Raji (cell line): ENCODE data around the gene HOXD13.

Experiments used
- POLR2A ChIP-seq: IDR thresholded peaks from 2 replicates; pipeline ENCODE4 v1.6.1; 2011; ENCODE audit warnings: low read depth, low read length, control low read depth; ENCODE audit not compliant: insufficient read depth

The HOXD13 gene

DNA sequence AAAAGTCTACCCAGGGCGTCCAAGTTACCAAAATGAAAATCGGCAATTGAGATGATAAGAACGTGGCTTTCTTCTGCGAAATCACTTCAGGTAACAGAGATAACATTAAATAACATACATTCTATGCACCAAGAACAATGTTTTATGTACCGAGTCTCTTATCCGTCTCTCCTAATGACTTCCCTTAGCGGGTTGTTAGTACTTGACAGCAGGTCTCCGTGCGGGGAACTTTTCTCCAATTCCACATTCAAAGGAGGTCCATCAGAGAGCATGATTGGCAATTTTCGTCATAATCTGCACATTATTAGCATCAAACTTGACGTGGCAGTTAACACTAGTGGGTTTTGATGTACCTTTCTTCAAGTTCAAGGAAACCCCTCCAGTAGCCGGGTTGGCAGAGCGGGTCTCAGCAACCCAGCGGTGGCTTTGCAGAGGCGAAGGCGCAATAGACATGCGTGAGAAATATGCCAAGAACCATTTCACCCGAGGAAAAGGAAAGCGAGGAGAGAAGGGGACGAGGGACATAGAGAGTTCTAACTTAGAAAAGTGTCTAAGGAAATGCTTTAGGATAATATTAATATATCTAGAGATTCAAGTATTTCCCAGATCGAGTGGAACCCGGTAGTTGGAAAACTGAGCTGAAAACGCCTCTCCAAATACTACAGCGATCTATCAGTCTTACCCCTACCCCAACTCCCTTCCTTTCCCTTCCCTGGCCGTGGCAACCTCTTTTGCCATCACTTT, 13.8 kb upstream of the HOXD13 start:
- TF ChIP-seq POLR2A = no peak

DNA sequence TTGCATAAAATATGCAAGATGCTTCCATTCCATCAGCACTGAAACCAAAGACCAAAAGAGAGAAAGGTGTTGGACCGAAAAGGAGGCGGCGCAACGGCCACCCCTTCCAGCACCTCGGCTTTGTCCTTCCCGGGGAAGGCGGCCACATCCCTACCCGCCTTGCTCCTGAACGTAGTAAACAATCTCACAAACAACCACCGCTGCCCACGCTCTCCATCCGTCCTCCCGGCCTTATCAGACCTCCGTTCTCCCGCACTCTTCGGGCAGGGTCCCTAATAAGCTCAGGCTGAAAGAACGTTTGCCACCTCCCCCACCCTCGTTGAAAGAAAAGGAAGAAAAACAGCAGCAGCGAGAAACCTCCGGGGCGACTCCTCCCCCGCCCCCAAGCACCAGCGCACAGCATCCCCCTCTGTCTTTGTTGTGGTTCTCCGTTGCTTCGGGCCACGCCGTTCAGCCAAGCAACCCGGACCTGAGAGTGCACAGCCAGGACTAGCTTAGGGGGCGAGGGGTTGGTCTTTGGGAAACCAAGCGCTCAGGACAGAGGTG, 13.2 kb upstream of the HOXD13 start:
- TF ChIP-seq POLR2A = no peak

DNA sequence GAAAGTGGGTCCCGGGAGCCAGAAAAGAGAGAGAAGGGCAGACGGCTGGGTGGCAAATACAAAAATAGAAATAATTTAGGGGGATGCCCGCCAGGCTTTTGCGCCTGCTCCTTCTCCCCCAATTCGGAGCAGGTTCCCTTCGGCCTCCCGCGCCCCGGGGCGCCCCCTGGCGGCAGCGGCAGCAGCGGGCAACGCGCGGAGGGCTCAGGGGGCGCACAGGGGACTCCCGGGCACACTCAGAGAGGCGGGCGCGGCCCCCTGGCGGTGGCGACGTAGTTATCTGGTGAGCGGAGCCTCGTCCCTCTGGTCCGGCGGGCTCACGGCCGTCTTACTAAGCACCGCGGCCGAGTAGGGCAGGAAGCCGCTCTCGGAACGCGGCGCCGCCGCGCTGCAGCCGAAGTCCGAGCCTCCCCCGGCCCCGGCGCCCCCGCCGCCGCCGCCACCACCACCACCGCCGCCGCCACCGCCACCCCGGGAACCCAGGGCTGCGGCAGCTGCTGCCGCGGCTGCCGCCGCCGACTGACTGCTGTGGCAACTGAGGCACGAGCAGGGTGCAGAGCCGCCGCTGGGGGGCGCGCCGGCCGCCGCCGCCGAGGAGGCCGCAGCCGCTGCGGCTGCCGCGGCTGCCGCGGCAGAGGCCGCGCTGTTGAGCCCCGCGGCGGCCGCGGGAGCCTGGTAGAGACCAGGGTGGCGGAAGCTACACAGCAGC, 12.5 kb upstream of the HOXD13 start:
- TF ChIP-seq POLR2A = no peak

DNA sequence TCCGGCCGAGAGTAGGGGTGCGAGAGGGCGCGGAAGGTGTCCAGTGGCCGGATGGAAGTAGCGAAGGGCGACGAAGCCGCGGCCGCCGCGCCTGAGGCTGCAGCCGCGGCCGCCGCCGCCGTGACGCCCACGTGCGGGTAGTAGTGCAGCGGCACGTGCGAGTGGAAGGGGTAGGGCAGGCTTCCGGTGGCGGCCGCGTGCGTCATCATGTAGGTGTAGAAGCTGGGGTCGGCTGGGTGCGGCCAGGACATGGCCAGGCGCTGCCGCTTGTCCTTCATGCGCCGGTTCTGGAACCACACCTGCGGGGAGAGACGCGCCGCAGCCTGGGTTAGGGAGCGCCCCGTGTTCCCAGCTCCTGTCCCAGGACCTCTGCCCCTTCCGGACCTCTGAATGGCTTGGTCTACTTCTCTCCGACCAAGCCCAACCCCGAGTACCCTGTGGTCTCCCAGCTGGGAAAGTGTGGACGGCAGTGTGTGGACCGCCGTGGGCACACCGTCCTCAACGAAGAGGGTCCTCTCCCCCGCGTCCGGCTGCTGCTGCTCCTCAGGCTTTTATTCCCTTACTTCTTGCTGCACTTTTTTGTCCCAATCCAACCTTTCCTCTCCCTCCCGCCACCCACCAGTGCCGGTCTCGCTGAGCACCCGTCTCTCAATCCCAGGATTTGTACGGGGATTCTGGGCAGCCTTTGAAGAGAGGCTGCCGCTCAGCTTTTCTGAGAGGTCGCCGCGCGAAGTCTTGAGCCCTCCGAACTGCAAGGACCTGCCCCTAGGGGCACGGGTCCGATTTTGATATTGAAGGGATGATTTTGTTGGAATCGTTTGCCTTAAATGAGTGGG, 11.8 kb upstream of the HOXD13 start:
- no peak for TF ChIP-seq POLR2A

DNA sequence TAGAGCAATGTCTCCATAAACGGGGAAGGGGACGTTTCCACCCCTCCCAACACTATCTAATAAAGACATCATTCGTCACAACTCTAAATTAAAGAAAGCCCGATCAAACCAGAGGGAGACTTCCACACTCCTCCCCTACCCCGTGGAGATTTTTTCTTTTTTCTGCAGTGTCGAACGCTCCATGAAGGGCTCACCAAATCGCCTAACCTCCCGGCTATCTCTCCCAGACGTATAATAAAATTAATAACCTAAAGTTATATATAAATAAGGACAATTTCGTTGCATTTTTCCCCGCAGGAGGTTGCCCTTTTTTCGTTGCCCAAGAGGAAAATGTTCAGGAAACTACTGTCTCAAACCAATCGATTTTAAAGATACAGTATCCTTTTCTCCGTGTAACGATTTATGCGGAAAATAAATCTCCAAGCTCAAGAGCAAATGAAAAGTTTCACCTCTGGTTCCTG, 11.1 kb upstream of the HOXD13 start:
- TF ChIP-seq POLR2A = no peak

DNA sequence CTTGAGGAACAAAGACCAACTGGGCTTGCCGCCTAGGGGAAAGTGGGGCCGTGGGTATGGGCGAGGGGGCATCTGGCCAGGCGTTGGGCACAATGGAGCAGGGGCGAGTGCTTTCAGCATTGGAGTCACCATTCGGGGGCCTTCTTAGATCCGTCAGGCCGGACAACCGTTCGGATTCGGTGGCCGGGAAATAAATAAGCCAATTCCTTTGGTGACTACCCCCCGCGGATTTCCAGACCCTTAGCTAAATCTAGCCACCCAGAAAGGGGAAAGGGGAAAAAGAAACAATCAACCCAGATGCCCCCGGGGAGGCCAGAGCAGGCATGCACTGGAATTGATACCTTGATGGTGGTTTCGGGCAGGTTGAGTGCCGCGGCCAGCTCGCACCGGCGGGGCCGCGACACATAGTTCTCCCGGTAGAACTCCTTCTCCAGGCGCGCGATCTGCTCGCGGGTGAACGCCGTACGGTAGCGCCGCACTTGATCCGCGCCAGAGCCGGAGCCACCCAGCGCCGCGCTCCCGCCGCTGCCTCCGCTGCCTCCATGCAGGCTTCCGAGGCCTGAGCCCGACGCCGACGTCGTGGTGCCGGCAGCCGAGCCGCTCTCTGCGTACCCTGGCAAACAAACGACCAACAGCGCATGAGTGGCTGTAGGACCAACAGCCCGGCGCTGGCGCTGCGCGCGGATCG, 10.5 kb upstream of the HOXD13 start:
- no peak for TF ChIP-seq POLR2A

DNA sequence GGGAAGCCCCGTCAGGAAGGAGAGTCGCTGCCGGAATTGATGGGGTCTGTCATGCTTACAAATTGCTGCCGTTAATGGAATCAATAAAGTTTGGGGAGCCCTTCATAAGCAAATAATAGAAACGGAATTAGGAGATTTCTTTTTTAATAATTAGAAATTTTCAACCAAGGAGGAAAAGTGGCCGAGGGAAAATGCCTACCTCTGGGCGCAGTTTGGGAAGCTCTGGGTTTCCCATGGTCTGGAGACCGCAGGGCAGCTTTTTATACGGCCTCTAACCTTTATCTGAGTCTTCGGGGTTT, 10.0 kb upstream of the HOXD13 start:
- TF ChIP-seq POLR2A = no peak

DNA sequence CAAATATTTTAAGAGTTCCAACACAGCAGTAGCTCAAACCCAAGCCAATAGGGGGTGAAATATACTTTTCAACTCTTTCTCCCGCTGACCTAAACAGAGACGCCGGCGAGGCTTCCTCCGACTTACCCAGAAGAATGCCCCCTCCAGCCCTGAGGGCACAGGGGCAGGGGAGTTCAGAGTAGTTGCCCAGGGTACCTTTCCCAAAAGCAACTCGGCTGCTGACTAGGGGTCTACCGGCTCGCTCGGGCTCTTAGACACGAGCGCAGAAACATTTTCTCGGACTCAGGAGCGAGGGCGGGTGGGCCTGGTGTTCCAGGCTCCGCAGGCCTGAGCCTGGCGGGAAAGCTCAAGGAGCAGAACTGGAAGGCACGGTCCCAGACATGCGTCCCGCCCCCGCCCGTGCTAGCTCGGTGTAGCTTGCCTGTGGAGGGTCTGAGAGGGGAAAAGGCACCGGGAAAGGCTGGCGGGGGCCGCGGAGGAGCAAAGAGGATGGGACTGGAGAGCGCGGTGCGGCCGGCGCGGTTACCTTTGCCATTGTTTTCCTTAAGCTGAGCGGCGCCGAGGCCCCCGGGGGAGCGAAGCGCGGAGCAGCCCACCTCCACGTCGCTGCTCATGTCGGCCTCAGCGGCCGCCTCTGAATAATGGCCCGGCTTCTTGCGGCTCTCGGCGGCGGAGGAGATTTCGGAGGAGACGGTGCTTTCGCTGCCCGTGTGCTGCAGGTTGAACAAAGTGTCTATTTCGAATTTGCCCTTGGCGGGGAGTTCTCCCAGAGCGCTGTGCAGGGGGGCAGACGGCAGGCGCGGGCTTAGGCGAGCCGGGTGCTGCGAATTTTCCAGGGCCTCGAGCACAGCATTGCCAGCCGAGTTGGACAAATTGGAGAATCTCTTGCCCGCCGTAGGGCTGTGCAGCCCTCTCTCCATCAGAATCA, 9.4 kb upstream of the HOXD13 start:
- no peak for TF ChIP-seq POLR2A

DNA sequence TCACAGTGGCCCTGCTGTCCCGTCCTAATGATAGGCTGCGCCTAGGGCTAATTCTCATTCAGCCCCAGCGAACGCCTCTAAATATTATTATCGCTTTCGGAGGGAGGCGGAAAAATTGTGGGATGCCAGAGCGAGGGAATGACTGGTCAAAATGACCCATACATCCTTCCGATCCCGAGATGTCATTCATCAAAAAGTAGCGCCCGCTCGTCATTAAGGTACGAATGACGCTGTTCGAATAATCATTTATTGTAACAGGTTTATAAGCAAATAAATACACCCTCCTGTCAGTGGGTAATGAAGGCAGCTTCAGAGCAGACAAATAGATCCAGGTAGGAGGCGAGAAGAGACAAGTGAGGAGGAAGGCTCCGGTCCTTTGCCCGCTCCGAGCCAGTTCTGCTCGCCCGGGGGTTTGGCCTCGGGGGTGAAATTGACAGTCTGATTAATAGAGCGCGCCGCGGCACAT, 8.7 kb upstream of the HOXD13 start, which contains the start of gene EVX2:
EVX2 (minus strand) TSS at position 167 of the 466 bp plus-strand sequence. CDS start 186 bp downstream, outside the sequence.
- TF ChIP-seq POLR2A = no peak

DNA sequence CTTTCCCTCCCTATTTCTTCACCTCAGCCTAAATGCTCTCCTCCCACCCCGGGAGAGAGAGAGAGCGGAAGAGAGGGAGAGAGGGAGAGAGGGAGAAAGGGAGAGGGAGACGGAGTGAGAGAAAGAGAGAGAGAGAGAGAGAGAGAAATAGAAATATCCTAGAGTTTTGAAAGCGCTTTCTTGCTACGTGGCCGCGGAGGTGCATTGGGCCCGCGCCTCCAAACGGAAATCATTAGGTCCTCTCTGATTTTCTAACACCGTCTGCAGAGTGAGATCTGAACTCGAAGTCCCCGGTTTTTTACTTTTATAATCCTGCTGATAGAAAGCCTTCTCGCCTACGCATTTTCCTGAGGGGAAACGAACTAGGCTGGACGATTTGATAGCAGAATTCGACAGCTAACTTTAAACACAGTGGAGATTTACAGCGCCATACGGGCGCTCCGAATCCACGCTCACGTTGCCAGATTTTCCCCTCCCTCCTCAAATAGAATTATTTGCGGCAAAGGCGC, 7.9 kb upstream of the HOXD13 start:
- no peak for TF ChIP-seq POLR2A

DNA sequence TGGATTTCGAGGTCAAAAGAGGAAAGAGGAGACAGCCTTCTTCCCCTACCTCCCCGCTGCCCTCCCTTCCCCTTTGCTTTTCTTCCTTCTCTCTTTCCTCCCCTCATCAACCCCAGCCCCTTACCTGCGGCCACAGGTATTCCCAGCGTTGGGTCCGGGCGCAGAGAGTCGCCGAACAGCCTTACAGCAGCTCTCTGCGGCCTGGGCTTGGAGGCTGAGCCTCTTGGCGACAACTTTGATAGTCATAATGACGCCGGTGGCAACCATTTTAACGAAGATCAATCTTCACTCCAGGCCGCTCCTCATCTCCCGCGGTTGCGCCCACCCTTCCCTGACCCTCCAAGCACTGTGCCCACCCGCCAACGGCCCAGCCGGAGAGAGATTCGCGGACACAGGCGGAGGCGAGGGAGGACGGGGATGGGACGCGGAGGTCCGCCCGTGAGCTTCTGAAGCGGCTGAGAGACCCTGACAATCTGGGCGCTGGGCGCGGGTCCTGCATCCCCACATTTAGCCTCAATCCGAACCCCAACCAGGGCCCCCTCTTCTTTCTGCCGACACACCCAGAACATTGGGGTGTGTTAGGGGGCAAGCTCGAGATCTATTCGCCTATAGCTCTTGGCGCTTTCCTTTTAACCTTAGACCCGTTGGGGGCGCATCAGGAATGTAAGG, 7.3 kb upstream of the HOXD13 start:
- TF ChIP-seq POLR2A = no peak

DNA sequence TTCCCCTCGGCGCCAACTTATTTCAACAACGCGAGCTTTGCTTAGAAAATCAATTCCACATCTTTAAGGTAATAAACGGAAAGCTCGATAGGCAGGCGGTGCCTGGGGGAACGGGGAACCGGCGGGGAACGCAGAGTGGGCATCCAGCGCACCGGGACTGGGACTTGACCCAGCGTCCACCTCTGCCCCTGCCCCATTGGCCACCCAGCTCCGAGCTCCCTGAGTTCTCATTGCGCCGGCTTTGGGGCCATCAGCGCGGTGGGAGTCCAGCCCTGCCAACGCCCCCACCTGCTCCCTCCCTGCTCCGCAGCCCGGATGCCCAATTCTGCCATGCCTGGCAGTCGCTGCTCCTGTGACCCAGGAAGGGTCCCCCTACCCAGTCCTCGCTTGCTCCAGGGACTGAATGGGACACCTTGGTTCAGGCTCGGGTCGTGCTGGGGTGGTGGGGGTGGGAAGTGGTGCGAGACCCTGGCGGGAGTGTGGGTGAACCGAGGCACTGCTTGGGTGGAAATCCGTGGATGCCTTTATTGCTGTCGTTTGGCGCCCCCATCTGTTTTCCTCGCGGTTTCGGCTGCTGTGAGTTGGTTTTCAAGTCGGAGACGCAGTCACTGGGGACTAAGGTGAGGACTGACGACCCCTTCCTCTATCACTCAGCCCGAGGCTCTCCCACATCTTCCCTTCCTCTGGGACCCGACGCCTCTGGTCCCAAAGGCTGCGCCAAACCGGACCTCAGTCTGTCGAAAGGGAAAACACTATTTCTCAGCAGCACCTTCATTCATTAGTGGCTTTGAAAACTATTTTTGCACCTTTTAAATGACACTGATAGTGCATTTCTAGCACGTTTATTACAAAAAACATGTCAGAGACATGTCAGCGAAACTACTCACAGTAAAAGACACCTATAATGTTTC, 6.4 kb upstream of the HOXD13 start:
- no peak for TF ChIP-seq POLR2A
